Endothelial cell of umbilical vein (primary cell): ENCODE measurements around the gene NAP1L1. TPM values are rescaled to one million over a fixed set of nuclear protein-coding genes. Genes with fewer than 3 reads are reported as not detected.

ENCODE experiments used
- BruUV-seq: library from RNA; stranded (reverse); fragments of 400-500 nt; replicated peaks from 2 replicates; lab custom pipeline; 2021; lab: Mats Ljungman, UMichigan
- CTCF ChIA-PET: fragments of 300-600, 350-600 bp; sonication (Branson Sonifier 250); formaldehyde crosslinking; loops from one replicate; lab custom pipeline; 2021; ENCODE audit warnings: antibody characterized with exemption, inconsistent platforms; lab: Charles Lee
- POLR2A ChIA-PET: fragments of 300-600, 350-600 bp; sonication (Branson Sonifier 250); formaldehyde crosslinking; loops from one replicate; lab custom pipeline; 2021; ENCODE audit warnings: antibody characterized with exemption, inconsistent platforms; lab: Charles Lee
- DNase-seq: peaks from one replicate; pipeline ENCODE4 v3.0.0-alpha.2; 2011; ENCODE audit warnings: low read depth, low spot score
- FAIRE-seq: peaks from 2 replicates; lab custom pipeline; 2011; peaks lifted over from hg19 to GRCh38; lab: Jason Lieb, UNC
- H2AFZ ChIP-seq: 2 replicates; pipeline ENCODE4 v1.6.0; 2012; ENCODE audit warnings: low read depth, low read length, control low read depth, inconsistent platforms
- H3K27ac ChIP-seq: 2 replicates; pipeline ENCODE4 v1.5.1; 2011; ENCODE audit warnings: low read depth, mild to moderate bottlenecking, control low read depth, low read length, moderate library complexity; ENCODE audit not compliant: insufficient read depth
- H3K27me3 ChIP-seq, 2 experiments: 2 replicates each; pipeline versions ENCODE4 v1.6.0 to v1.6.1; 2011; ENCODE audit warnings: low read length in 2 of 2, mixed read lengths in 1 of 2; ENCODE audit not compliant: control insufficient read depth in 2 of 2, insufficient read depth in 2 of 2
- H3K36me3 ChIP-seq, 2 experiments: 2 replicates in 1 of 2; 3 replicates in 1 of 2; pipeline ENCODE4 v1.5.1; 2011; ENCODE audit warnings: low read length in 2 of 2, mild to moderate bottlenecking in 1 of 2, moderate library complexity in 1 of 2; ENCODE audit not compliant: control insufficient read depth in 2 of 2, insufficient read depth in 2 of 2; ENCODE audit errors: extremely low read depth in 1 of 2
- H3K4me1 ChIP-seq: 3 replicates; pipeline ENCODE4 v1.5.1; 2011; ENCODE audit warnings: mild to moderate bottlenecking, low read length; ENCODE audit not compliant: control insufficient read depth, insufficient read depth; ENCODE audit errors: extremely low read depth
- H3K4me2 ChIP-seq: 2 replicates; pipeline ENCODE4 v1.6.1; 2011; ENCODE audit warnings: low read length, control low read depth, mixed read lengths; ENCODE audit not compliant: insufficient read depth
- H3K4me3 ChIP-seq, 3 experiments: fragments of 200-600 bp in 1 of 3; sonication (generic), shearing (Covaris generic) in 1 of 3; replicated peaks in 1 of 3; 2 replicates each; pipeline ENCODE4 v1.5.1; 2011 to 2016; ENCODE audit warnings: control low read depth in 3 of 3, low read length in 3 of 3, mild to moderate bottlenecking in 2 of 3, inconsistent platforms in 1 of 3, low read depth in 1 of 3, moderate library complexity in 1 of 3; ENCODE audit not compliant: insufficient read depth in 1 of 3
- H3K79me2 ChIP-seq: 2 replicates; pipeline ENCODE4 v1.6.0; 2012; ENCODE audit warnings: low read length, inconsistent platforms; ENCODE audit not compliant: control insufficient read depth, insufficient read depth
- H3K9ac ChIP-seq: replicated peaks from 2 replicates; pipeline ENCODE3; 2011; ENCODE audit warnings: low read length, control low read depth; ENCODE audit not compliant: insufficient read depth; ENCODE audit errors: extremely low read depth
- H3K9me1 ChIP-seq: replicated peaks from 3 replicates; pipeline ENCODE4 v1.6.0; 2011; ENCODE audit warnings: mild to moderate bottlenecking, low read length; ENCODE audit not compliant: control insufficient read depth, insufficient read depth; ENCODE audit errors: extremely low read depth
- H3K9me3 ChIP-seq: replicated peaks from 2 replicates; pipeline ENCODE4 v1.5.1; 2012; ENCODE audit warnings: low read length, inconsistent platforms; ENCODE audit not compliant: control insufficient read depth, insufficient read depth
- H4K20me1 ChIP-seq: replicated peaks from 2 replicates; pipeline ENCODE3; 2011; ENCODE audit warnings: mild to moderate bottlenecking, low read length; ENCODE audit not compliant: control insufficient read depth, insufficient read depth; ENCODE audit errors: extremely low read depth
- EZH2 ChIP-seq: IDR thresholded peaks from 2 replicates; pipeline ENCODE4 v1.6.1; 2012; ENCODE audit warnings: borderline replicate concordance, low read depth, mild to moderate bottlenecking, moderate library complexity, low read length, inconsistent platforms; ENCODE audit not compliant: severe bottlenecking
- FOS ChIP-seq: IDR thresholded peaks from 2 replicates; pipeline ENCODE4 v1.6.1; 2011; ENCODE audit warnings: mild to moderate bottlenecking, low read length, moderate library complexity, borderline replicate concordance; ENCODE audit not compliant: insufficient read depth
- GATA2 ChIP-seq: IDR thresholded peaks from 2 replicates; pipeline ENCODE4 v1.7.0; 2011; ENCODE audit warnings: low read depth, mild to moderate bottlenecking, moderate library complexity, mixed read lengths, low read length; ENCODE audit not compliant: insufficient read length, insufficient read depth
- JUN ChIP-seq: IDR thresholded peaks from 2 replicates; pipeline ENCODE4 v1.6.1; 2011; ENCODE audit warnings: borderline replicate concordance, low read depth; ENCODE audit not compliant: insufficient read length, insufficient read depth
- MYC ChIP-seq: IDR thresholded peaks from one replicate; pipeline ENCODE4 v1.6.1; 2011; ENCODE audit warnings: mild to moderate bottlenecking, low read depth, low read length
- POLR2A ChIP-seq: IDR thresholded peaks from 2 replicates; pipeline ENCODE4 v1.6.1; 2012; ENCODE audit warnings: low read depth, mild to moderate bottlenecking, control low read depth, low read length
- POLR2AphosphoS5 ChIP-seq: IDR thresholded peaks from 2 replicates; pipeline ENCODE4 v1.6.1; 2012; ENCODE audit warnings: low read depth, mild to moderate bottlenecking, control low read depth, low read length, moderate library complexity; ENCODE audit not compliant: insufficient read depth
- dilution Hi-C: fragments of 300-500 bp; cut with MboI; formaldehyde crosslinking; loops from one replicate; pipeline ENCODE4 v1.15.0; 2019; ENCODE audit warnings: low sequenced_read_pairs; ENCODE audit not compliant: extremely low pct_ligation_motif_present
- intact Hi-C: fragments of 100-400 bp; cut with micrococcal nuclease; formaldehyde crosslinking; loops from one replicate; pipeline ENCODE4 v1.10.0; 2022
- polyA plus RNA-seq, 4 experiments: library from polyadenylated mRNA; depleted of rRNA in 3 of 4; stranded (reverse) in 3 of 4; unstranded in 1 of 4; fragments of >200 nt; gene quantifications; 2 replicates each; pipeline versions ENCODE4 v1.2.1 to v1.2.3, GENCODE V29; 2011 to 2012; ENCODE audit warnings: missing spikeins in 1 of 4
- total RNA-seq: library from RNA; stranded (reverse); gene quantifications from 2 replicates; pipeline ENCODE4 v1.2.3, GENCODE V29; 2021
- TF ChIP-seq, protein P1 (sequence below): IDR thresholded peaks from 2 replicates; pipeline ENCODE4 v1.6.1; 2011; ENCODE audit not compliant: insufficient read depth, insufficient read length
- TF ChIP-seq, protein P2 (sequence below), 2 donors: IDR thresholded peaks; 1 replicate in 1 of 2; 2 replicates in 1 of 2; pipeline ENCODE4 v1.5.1; 2011; ENCODE audit warnings: low read length in 2 of 2, mild to moderate bottlenecking in 2 of 2, moderate library complexity in 2 of 2, control low read depth in 1 of 2, inconsistent platforms in 1 of 2, low read depth in 1 of 2; ENCODE audit not compliant: insufficient read depth in 1 of 2; ENCODE audit errors: extremely low read depth in 1 of 2

Gene NAP1L1
- total and polyA plus RNA-seq, 2 donors (not counting 3 experiments of a cell fraction or from before 2014, with no cell fraction given) = 127 to 649 TPM

DNA sequence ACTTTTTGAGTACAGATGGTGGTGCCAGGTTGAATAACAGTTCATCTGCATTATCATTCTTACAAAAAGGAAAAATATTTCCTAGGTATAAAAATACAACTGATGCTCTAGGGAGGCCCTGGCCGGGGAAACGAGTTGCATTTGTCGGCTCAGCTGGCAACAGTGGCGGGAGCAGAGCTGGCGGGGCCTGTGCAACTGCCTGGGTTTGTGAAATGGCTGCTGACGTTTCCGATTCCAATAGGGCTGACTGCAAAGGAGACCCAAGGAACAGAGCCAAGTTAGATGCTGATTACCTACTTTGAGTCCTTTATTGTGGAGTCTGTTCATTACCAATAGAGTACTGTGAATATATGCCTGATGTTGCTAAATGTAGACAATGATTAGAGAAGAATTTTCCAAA lies 27.2 kb downstream of the NAP1L1 start:
- H2AFZ ChIP-seq = no peak overlapping the region
- ChIA-PET POLR2A (no interaction called here), CTCF (interaction anchor here (0.7 to 1.2 kb wide), 2 partner anchors 10 to 532 kb away, joined by 3 to 4 read pairs; no protein-coding TSS in a partner anchor)
- H3K4me2 ChIP-seq = no peak overlapping the region
- no peaks in the 10 kb centered on the region for H3K9me3 ChIP-seq
- H3K79me2 ChIP-seq = peaks cover 41% of the 10 kb centered on the region
- dilution Hi-C loops = no loop called here
- no peaks in the 10 kb centered on the region for H4K20me1 ChIP-seq
- no peak for TF ChIP-seq EZH2
- no peak for TF ChIP-seq GATA2
- TF ChIP-seq, protein P1, sequence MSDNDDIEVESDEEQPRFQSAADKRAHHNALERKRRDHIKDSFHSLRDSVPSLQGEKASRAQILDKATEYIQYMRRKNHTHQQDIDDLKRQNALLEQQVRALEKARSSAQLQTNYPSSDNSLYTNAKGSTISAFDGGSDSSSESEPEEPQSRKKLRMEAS = no peak
- no peak for TF ChIP-seq POLR2A
- TF ChIP-seq, protein P2, sequence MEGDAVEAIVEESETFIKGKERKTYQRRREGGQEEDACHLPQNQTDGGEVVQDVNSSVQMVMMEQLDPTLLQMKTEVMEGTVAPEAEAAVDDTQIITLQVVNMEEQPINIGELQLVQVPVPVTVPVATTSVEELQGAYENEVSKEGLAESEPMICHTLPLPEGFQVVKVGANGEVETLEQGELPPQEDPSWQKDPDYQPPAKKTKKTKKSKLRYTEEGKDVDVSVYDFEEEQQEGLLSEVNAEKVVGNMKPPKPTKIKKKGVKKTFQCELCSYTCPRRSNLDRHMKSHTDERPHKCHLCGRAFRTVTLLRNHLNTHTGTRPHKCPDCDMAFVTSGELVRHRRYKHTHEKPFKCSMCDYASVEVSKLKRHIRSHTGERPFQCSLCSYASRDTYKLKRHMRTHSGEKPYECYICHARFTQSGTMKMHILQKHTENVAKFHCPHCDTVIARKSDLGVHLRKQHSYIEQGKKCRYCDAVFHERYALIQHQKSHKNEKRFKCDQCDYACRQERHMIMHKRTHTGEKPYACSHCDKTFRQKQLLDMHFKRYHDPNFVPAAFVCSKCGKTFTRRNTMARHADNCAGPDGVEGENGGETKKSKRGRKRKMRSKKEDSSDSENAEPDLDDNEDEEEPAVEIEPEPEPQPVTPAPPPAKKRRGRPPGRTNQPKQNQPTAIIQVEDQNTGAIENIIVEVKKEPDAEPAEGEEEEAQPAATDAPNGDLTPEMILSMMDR (IDR thresholded peaks at IDR 0.05; ENCODE audit: extremely low read depth in 1 of 2, insufficient read depth in 1 of 2, low read depth in 1 of 2, low read length in 2 of 2) = no peak
- TF ChIP-seq FOS = no peak
- TF ChIP-seq POLR2AphosphoS5 = no peak
- TF ChIP-seq JUN = no peak
- no peak for TF ChIP-seq MYC
- no peak overlapping the region for H3K27ac ChIP-seq
- no peak overlapping the region for H3K9ac ChIP-seq
- H3K4me1 ChIP-seq = no peaks in the 10 kb centered on the region
- intact Hi-C loops = loop anchor here (5.0 kb wide), 1 partner anchor 290 kb away; the partner anchor contains the start of gene BBS10
- DNase-seq = no peak
- no peak overlapping the region for H3K4me3 ChIP-seq
- H3K9me1 ChIP-seq = no peaks in the 10 kb centered on the region
- H3K27me3 ChIP-seq = no peaks in the 10 kb centered on the region
- BruUV-seq = no TSS peak
- H3K36me3 ChIP-seq = peaks cover 15 to 52% of the 10 kb centered on the region in 2 experiments
- no peak for FAIRE-seq
